ENCODE measurements around the gene SKP1. TPM values are rescaled to one million over a fixed set of nuclear protein-coding genes. Genes with fewer than 3 reads are reported as not detected.

The SKP1 gene
- total RNA-seq, 1 experiment from 2014 or later: 715 TPM

- DNase-seq (ENCODE audit: low read depth): no peak
These were observed 32.5 kb downstream of the SKP1 start for GRCh38 chr5:134143944-134144941.

- no peak for DNase-seq (ENCODE audit: low read depth)
These were observed 33.3 kb downstream of the SKP1 start for GRCh38 chr5:134143431-134143830.

GRCh38 chr5:134142806-134143205 is 33.9 kb downstream of the SKP1 start:
- DNase-seq (ENCODE audit: low read depth): no peak

- DNase-seq (ENCODE audit: low read depth): no peak
These were observed 34.7 kb downstream of the SKP1 start for GRCh38 chr5:134142052-134142451.

- peak; percentile 45 for DNase-seq (ENCODE audit: low read depth)
These were observed 35.3 kb downstream of the SKP1 start for GRCh38 chr5:134141331-134142050.

GRCh38 chr5:134140530-134141201 is 36.1 kb downstream of the SKP1 start:
- peak; percentile 83 for DNase-seq (ENCODE audit: low read depth)

- DNase-seq (ENCODE audit: low read depth): no peak
These were observed 36.8 kb downstream of the SKP1 start for GRCh38 chr5:134139891-134140469.

- DNase-seq (ENCODE audit: low read depth): no peak
These were observed 37.3 kb downstream of the SKP1 start for GRCh38 chr5:134139377-134139851.

GRCh38 chr5:134138416-134139376 is 38.1 kb downstream of the SKP1 start:
- peak; percentile 95 for DNase-seq (ENCODE audit: low read depth)

- no peak for DNase-seq (ENCODE audit: low read depth)
These were observed 40.0 kb downstream of the SKP1 start for GRCh38 chr5:134136771-134137170.

- DNase-seq (ENCODE audit: low read depth): no peak
These were observed 40.5 kb downstream of the SKP1 start for GRCh38 chr5:134136221-134136631.

- DNase-seq (ENCODE audit: low read depth): no peak
These were observed 41.6 kb downstream of the SKP1 start for GRCh38 chr5:134135091-134135655.

- no peak for DNase-seq (ENCODE audit: low read depth)
These were observed 42.7 kb downstream of the SKP1 start for GRCh38 chr5:134133995-134134541.

- no peak for DNase-seq (ENCODE audit: low read depth)
These were observed 43.4 kb downstream of the SKP1 start for GRCh38 chr5:134133188-134133994.

GRCh38 chr5:134132372-134133187 is 44.2 kb downstream of the SKP1 start:
- DNase-seq (ENCODE audit: low read depth): no peak

- DNase-seq (ENCODE audit: low read depth): no peak
These were observed 45.0 kb downstream of the SKP1 start for GRCh38 chr5:134131578-134132350.

GRCh38 chr5:134131165-134131564 is 45.6 kb downstream of the SKP1 start:
- DNase-seq (ENCODE audit: low read depth): no peak
